HepG2 (cell line): ENCODE data around the gene ENPP7. TPM values are rescaled to one million over a fixed set of nuclear protein-coding genes. Genes with fewer than 3 reads are reported as not detected.
A peak's percentile ranks its signal among the peaks of the same experiment; 100 is the strongest.

ENCODE experiments used
- GABPA ChIP-seq, 2 experiments: IDR thresholded peaks; 2 replicates each; pipeline ENCODE4 v1.6.1; 2011 to 2016; ENCODE audit warnings: low read depth in 2 of 2, low read length in 1 of 2, missing biosample characterization in 1 of 2, missing genetic modification characterization in 1 of 2
- MEF2D ChIP-seq: sonication (generic); formaldehyde crosslinking; IDR thresholded peaks from 2 replicates; pipeline ENCODE4 v1.5.1; 2020; ENCODE audit warnings: mild to moderate bottlenecking, missing genetic modification reagents
- MEIS1 ChIP-seq: sonication (generic); formaldehyde crosslinking; IDR thresholded peaks from 2 replicates; pipeline ENCODE4 v1.9.0; 2021; ENCODE audit warnings: mild to moderate bottlenecking, missing genetic modification reagents, moderate library complexity, borderline replicate concordance
- PAWR ChIP-seq: sonication (generic); formaldehyde crosslinking; IDR thresholded peaks from 2 replicates; pipeline ENCODE4 v1.4.0; 2020; ENCODE audit warnings: missing genetic modification reagents, mild to moderate bottlenecking, borderline replicate concordance
- PRPF4 ChIP-seq: fragments of 200-400 bp; formaldehyde crosslinking; IDR thresholded peaks from 2 replicates; pipeline ENCODE4 v1.6.1; 2016; ENCODE audit warnings: low read length, low read depth; ENCODE audit not compliant: poor library complexity, severe bottlenecking
- SNAI1 ChIP-seq: sonication (generic); formaldehyde crosslinking; IDR thresholded peaks from 2 replicates; pipeline ENCODE4 v1.5.0; 2020; ENCODE audit warnings: mild to moderate bottlenecking, missing genetic modification reagents, borderline replicate concordance
- SOX13 ChIP-seq, 3 experiments: fragments of 450-650 bp in 1 of 3; sonication (generic) in 1 of 3; formaldehyde crosslinking in 1 of 3; IDR thresholded peaks in 2 of 3; conservative IDR thresholded peaks in 1 of 3; 2 replicates each; pipeline versions ENCODE4 v1.5.0 to v1.6.1; 2016 to 2020; ENCODE audit warnings: antibody characterized with exemption in 1 of 3, mild to moderate bottlenecking in 1 of 3, missing compliant biosample characterization in 1 of 3, missing genetic modification reagents in 1 of 3, moderate library complexity in 1 of 3
- SPEN ChIP-seq: sonication (generic); formaldehyde crosslinking; IDR thresholded peaks from 2 replicates; pipeline ENCODE4 v1.5.1; 2020; ENCODE audit warnings: low read depth, mild to moderate bottlenecking, missing genetic modification reagents
- TSC22D2 ChIP-seq: sonication (generic); formaldehyde crosslinking; IDR thresholded peaks from 2 replicates; pipeline ENCODE4 v1.5.1; 2020; ENCODE audit warnings: missing genetic modification reagents, mild to moderate bottlenecking, borderline replicate concordance
- ZIK1 ChIP-seq: sonication (generic); formaldehyde crosslinking; IDR thresholded peaks from 2 replicates; pipeline ENCODE4 v1.5.0; 2020; ENCODE audit warnings: mild to moderate bottlenecking, low read depth, missing genetic modification reagents, borderline replicate concordance
- ZMYM4 ChIP-seq: sonication (generic); formaldehyde crosslinking; IDR thresholded peaks from 2 replicates; pipeline ENCODE4 v1.8.1; 2023; ENCODE audit warnings: mild to moderate bottlenecking, missing genetic modification reagents
- ZNF343 ChIP-seq: sonication (generic); formaldehyde crosslinking; IDR thresholded peaks from 2 replicates; pipeline ENCODE4 v1.4.0; 2020; ENCODE audit warnings: mild to moderate bottlenecking, missing genetic modification reagents
- ZNF569 ChIP-seq: sonication (generic); formaldehyde crosslinking; IDR thresholded peaks from 2 replicates; pipeline ENCODE4 v1.5.0; 2020; ENCODE audit warnings: mild to moderate bottlenecking, missing genetic modification reagents, moderate library complexity, borderline replicate concordance
- ZNF883 ChIP-seq: sonication (generic); formaldehyde crosslinking; IDR thresholded peaks from 2 replicates; pipeline ENCODE4 v1.5.1; 2020; ENCODE audit warnings: mild to moderate bottlenecking, missing genetic modification reagents; ENCODE audit errors: not compliant biosample characterization
- ZSCAN12 ChIP-seq: sonication (generic); formaldehyde crosslinking; IDR thresholded peaks from 2 replicates; pipeline ENCODE4 v1.9.0; 2021; ENCODE audit warnings: mild to moderate bottlenecking, missing genetic modification reagents
- polyA plus RNA-seq, 8 experiments: library from polyadenylated mRNA; depleted of rRNA in 3 of 8; stranded (reverse) in 7 of 8; unstranded in 1 of 8; fragments of >200 nt; fragmentation: Illumina TruSeq in 4 of 8; extraction: Trizol in 4 of 8; gene quantifications; 2 replicates each; pipeline versions ENCODE4 v1.2.1 to v1.2.3, GENCODE V29; 2011 to 2016; ENCODE audit warnings: low read depth in 4 of 8, missing spikeins in 1 of 8, mixed read lengths in 1 of 8; ENCODE audit not compliant: insufficient read depth in 1 of 8
- total RNA-seq, 5 experiments: library from RNA; depleted of rRNA; stranded (reverse); fragments of >200 nt; fragmentation: Illumina TruSeq; extraction: Trizol; gene quantifications; 2 replicates each; pipeline ENCODE4 v1.2.3, GENCODE V29; 2016; ENCODE audit warnings: low read depth in 1 of 5
- TF ChIP-seq, protein P1 (sequence below): sonication (generic); formaldehyde crosslinking; IDR thresholded peaks from 2 replicates; pipeline ENCODE4 v1.4.0; 2020; ENCODE audit warnings: missing genetic modification reagents, borderline replicate concordance
- TF ChIP-seq, protein P2 (sequence below): sonication (generic); formaldehyde crosslinking; IDR thresholded peaks from 2 replicates; pipeline ENCODE4 v1.5.0; 2020; ENCODE audit warnings: mild to moderate bottlenecking, missing genetic modification reagents, borderline replicate concordance
- TF ChIP-seq, protein P3 (sequence below): sonication (generic); formaldehyde crosslinking; IDR thresholded peaks from 2 replicates; pipeline ENCODE4 v1.4.0; 2020; ENCODE audit warnings: missing genetic modification reagents

Gene ENPP7
- total and polyA plus RNA-seq, 2 of the 13 experiments (the other 11 are each of a cell fraction or from before 2014, with no cell fraction given) = 1.1 to 2.2 TPM

DNA sequence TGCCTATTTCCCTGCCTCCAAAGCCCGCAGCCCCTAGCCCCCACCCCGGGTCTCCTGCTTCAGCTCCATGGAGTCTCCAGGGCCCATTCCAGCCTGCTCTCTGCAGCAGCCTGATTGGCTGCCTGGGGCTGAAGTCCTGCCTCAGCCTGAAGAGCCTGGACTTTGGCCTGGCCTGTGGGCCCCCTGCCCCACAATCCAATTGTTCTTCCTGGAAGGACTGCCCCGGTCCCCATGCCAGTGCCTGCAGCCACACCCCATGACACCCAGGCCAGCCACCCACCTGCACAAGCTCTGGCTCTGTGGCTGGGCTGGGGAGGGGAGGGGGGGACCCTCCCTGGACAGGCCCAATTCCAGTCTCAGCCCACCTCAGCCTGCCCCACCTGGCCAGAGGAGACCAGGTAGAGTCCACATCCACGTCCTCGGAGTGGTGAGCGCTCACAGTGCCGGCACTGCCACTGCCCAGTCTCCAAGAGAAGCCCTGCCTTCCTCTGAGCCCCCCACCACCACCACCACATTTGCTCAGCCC is 12.3 kb downstream of the ENPP7 start (continued):
- TF ChIP-seq SNAI1 (peak; percentile 42; the same call in 1 of the 2 replicates), ZNF343 (no peak), PAWR (CRISPR knock-in tag) (no peak), TSC22D2 (CRISPR knock-in tag) (peak; percentile 35; the same call in 1 of the 2 replicates), ZIK1 (CRISPR knock-in tag) (peak; percentile 27; the same call in 1 of the 2 replicates), MEF2D (CRISPR knock-in tag) (peak; percentile 89), ZMYM4 (CRISPR knock-in tag) (peak; percentile 76), SPEN (CRISPR knock-in tag) (peak; percentile 94), PRPF4 (no peak), ZNF883 (CRISPR knock-in tag) (no peak), ZNF569 (CRISPR knock-in tag) (no peak), MEIS1 (CRISPR knock-in tag) (no peak), ZSCAN12 (CRISPR knock-in tag) (peak; percentile 91; the same call in 1 of the 2 replicates), GABPA (IDR thresholded peaks at IDR 0.05; ENCODE audit: low read depth, low read length) (no peak), GABPA (CRISPR knock-in tag; IDR thresholded peaks at IDR 0.05; ENCODE audit: low read depth) (peak; percentile 70), SOX13 (IDR thresholded peaks at IDR 0.05) (peak; percentile 91), SOX13 (CRISPR knock-in tag; conservative IDR thresholded peaks at IDR 0.05 in 1 of 2, IDR thresholded peaks at IDR 0.05 in 1 of 2) (peak in 1 of 2 experiments; percentile 98; a peak in 2 of 4 replicates)
- TF ChIP-seq, protein P1, sequence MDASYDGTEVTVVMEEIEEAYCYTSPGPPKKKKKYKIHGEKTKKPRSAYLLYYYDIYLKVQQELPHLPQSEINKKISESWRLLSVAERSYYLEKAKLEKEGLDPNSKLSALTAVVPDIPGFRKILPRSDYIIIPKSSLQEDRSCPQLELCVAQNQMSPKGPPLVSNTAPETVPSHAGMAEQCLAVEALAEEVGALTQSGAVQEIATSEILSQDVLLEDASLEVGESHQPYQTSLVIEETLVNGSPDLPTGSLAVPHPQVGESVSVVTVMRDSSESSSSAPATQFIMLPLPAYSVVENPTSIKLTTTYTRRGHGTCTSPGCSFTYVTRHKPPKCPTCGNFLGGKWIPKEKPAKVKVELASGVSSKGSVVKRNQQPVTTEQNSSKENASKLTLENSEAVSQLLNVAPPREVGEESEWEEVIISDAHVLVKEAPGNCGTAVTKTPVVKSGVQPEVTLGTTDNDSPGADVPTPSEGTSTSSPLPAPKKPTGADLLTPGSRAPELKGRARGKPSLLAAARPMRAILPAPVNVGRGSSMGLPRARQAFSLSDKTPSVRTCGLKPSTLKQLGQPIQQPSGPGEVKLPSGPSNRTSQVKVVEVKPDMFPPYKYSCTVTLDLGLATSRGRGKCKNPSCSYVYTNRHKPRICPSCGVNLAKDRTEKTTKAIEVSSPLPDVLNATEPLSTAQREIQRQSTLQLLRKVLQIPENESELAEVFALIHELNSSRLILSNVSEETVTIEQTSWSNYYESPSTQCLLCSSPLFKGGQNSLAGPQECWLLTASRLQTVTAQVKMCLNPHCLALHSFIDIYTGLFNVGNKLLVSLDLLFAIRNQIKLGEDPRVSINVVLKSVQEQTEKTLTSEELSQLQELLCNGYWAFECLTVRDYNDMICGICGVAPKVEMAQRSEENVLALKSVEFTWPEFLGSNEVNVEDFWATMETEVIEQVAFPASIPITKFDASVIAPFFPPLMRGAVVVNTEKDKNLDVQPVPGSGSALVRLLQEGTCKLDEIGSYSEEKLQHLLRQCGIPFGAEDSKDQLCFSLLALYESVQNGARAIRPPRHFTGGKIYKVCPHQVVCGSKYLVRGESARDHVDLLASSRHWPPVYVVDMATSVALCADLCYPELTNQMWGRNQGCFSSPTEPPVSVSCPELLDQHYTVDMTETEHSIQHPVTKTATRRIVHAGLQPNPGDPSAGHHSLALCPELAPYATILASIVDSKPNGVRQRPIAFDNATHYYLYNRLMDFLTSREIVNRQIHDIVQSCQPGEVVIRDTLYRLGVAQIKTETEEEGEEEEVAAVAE (CRISPR knock-in tag) = peak; percentile 90
- TF ChIP-seq, protein P2, sequence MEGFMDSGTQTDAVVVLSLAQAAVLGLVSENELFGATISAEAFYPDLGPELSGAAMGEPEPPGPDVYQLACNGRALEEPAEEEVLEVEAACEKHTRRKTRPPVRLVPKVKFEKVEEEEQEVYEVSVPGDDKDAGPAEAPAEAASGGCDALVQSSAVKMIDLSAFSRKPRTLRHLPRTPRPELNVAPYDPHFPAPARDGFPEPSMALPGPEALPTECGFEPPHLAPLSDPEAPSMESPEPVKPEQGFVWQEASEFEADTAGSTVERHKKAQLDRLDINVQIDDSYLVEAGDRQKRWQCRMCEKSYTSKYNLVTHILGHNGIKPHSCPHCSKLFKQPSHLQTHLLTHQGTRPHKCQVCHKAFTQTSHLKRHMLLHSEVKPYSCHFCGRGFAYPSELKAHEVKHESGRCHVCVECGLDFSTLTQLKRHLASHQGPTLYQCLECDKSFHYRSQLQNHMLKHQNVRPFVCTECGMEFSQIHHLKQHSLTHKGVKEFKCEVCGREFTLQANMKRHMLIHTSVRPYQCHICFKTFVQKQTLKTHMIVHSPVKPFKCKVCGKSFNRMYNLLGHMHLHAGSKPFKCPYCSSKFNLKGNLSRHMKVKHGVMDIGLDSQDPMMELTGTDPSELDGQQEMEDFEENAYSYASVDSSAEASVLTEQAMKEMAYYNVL (CRISPR knock-in tag) = 0 out of 2 replicates have a peak, but pooled peaks have one; percentile 25
- TF ChIP-seq, protein P3, sequence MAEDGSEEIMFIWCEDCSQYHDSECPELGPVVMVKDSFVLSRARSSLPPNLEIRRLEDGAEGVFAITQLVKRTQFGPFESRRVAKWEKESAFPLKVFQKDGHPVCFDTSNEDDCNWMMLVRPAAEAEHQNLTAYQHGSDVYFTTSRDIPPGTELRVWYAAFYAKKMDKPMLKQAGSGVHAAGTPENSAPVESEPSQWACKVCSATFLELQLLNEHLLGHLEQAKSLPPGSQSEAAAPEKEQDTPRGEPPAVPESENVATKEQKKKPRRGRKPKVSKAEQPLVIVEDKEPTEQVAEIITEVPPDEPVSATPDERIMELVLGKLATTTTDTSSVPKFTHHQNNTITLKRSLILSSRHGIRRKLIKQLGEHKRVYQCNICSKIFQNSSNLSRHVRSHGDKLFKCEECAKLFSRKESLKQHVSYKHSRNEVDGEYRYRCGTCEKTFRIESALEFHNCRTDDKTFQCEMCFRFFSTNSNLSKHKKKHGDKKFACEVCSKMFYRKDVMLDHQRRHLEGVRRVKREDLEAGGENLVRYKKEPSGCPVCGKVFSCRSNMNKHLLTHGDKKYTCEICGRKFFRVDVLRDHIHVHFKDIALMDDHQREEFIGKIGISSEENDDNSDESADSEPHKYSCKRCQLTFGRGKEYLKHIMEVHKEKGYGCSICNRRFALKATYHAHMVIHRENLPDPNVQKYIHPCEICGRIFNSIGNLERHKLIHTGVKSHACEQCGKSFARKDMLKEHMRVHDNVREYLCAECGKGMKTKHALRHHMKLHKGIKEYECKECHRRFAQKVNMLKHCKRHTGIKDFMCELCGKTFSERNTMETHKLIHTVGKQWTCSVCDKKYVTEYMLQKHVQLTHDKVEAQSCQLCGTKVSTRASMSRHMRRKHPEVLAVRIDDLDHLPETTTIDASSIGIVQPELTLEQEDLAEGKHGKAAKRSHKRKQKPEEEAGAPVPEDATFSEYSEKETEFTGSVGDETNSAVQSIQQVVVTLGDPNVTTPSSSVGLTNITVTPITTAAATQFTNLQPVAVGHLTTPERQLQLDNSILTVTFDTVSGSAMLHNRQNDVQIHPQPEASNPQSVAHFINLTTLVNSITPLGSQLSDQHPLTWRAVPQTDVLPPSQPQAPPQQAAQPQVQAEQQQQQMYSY (CRISPR knock-in tag) = no peak
